ENCODE measurements around the gene ADGRA1.

ADGRA1 gene

DNA sequence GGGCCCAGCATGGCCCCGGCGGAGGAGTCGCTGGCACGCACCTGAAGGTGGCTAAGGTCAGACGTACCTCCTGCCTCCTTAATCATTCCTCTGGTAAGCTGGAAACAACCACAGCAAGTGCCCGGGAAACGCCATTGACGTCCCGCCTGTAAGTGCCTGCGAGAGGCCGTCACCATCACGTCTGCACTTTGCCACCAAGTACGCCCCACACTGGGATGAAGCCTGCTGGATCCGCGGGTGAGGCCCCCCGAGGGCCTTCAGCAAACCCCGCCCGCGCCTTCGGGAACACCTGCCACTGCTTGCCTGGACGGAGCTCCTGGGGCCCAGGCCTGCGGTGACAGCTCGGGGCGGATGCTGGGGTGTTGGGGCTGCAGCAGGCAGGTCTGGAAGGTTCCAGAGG is 12.5 kb downstream of the ADGRA1 start:
- ATAC-seq: no peak
- TF ChIP-seq TCF4 (CRISPR knock-in tag; IDR thresholded peaks at IDR 0.05; ENCODE audit: borderline replicate concordance): no peak
- no peak for TF ChIP-seq TOX (CRISPR knock-in tag; IDR thresholded peaks at IDR 0.05; ENCODE audit: borderline replicate concordance)
- no peak for TF ChIP-seq ZFP30 (CRISPR knock-in tag; IDR thresholded peaks at IDR 0.05)
- TF ChIP-seq CSDC2 (CRISPR knock-in tag; IDR thresholded peaks at IDR 0.05): no peak
- no peak for TF ChIP-seq ZNF8 (CRISPR knock-in tag; IDR thresholded peaks at IDR 0.05)
- TF ChIP-seq PPARA (CRISPR knock-in tag; IDR thresholded peaks at IDR 0.05; ENCODE audit: borderline replicate concordance): no peak
- TF ChIP-seq RARB (CRISPR knock-in tag; IDR thresholded peaks at IDR 0.05): no peak
- no peak for TF ChIP-seq ARNTL (CRISPR knock-in tag; IDR thresholded peaks at IDR 0.05; ENCODE audit: borderline replicate concordance, low read depth)
- TF ChIP-seq ISL1 (CRISPR knock-in tag; IDR thresholded peaks at IDR 0.05): no peak
- TF ChIP-seq ZNF565 (CRISPR knock-in tag; conservative IDR thresholded peaks at IDR 0.05; ENCODE audit: low read depth): no peak
- no peak for TF ChIP-seq ZFP3 (CRISPR knock-in tag; IDR thresholded peaks at IDR 0.05)
- TF ChIP-seq BACH2 (CRISPR knock-in tag; IDR thresholded peaks at IDR 0.05; ENCODE audit: borderline replicate concordance): no peak
- no peak for TF ChIP-seq CREB5 (CRISPR knock-in tag; IDR thresholded peaks at IDR 0.05; ENCODE audit: low read depth)

DNA sequence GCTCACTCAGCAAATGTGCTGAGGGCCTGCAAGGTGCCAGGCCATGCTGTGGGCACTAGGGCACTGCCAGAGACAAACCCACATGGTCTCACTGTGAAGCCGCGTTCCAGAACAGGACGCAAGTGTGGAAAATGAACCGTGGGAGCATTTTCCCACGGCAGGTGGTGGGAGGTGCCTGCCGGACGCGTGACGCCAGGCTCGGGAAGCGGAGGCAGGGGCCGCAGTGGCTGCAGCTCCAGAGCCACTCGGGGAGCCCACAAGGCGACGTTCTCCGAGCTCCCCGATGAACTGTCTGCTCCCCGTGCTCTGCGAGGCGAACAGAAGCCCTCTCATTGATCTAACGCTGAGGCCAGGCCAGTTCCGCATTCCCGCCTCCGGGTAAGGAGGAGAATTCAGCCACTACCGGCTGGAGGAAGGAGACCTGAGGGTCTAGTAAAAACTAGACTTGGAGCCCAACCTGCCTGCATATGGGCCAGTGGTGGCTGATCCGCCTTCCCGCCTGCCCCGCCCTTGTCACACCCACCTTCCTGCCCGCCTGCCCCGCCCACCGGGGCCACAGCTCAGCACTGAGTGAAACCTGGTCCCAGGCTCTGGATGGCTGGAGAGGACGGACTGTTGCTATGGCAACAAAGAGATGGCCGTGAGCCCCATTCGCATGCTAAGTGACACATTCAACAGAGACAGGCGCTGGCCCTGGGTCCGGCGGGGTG is 13.1 kb downstream of the ADGRA1 start:
- no peak for ATAC-seq
- TF ChIP-seq, protein P1, sequence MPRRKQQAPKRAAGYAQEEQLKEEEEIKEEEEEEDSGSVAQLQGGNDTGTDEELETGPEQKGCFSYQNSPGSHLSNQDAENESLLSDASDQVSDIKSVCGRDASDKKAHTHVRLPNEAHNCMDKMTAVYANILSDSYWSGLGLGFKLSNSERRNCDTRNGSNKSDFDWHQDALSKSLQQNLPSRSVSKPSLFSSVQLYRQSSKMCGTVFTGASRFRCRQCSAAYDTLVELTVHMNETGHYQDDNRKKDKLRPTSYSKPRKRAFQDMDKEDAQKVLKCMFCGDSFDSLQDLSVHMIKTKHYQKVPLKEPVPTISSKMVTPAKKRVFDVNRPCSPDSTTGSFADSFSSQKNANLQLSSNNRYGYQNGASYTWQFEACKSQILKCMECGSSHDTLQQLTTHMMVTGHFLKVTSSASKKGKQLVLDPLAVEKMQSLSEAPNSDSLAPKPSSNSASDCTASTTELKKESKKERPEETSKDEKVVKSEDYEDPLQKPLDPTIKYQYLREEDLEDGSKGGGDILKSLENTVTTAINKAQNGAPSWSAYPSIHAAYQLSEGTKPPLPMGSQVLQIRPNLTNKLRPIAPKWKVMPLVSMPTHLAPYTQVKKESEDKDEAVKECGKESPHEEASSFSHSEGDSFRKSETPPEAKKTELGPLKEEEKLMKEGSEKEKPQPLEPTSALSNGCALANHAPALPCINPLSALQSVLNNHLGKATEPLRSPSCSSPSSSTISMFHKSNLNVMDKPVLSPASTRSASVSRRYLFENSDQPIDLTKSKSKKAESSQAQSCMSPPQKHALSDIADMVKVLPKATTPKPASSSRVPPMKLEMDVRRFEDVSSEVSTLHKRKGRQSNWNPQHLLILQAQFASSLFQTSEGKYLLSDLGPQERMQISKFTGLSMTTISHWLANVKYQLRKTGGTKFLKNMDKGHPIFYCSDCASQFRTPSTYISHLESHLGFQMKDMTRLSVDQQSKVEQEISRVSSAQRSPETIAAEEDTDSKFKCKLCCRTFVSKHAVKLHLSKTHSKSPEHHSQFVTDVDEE (CRISPR knock-in tag; IDR thresholded peaks at IDR 0.05): no peak
- no peak for TF ChIP-seq ZNF70 (CRISPR knock-in tag; IDR thresholded peaks at IDR 0.05)
- no peak for TF ChIP-seq CSDC2 (CRISPR knock-in tag; IDR thresholded peaks at IDR 0.05)
- no peak for TF ChIP-seq CREB5 (CRISPR knock-in tag; IDR thresholded peaks at IDR 0.05; ENCODE audit: low read depth)
- no peak for TF ChIP-seq GLIS3 (CRISPR knock-in tag; IDR thresholded peaks at IDR 0.05)
- TF ChIP-seq ESRRG (CRISPR knock-in tag; IDR thresholded peaks at IDR 0.05): no peak
- no peak for TF ChIP-seq ZFP3 (CRISPR knock-in tag; IDR thresholded peaks at IDR 0.05)
- TF ChIP-seq ZNF8 (CRISPR knock-in tag; IDR thresholded peaks at IDR 0.05): no peak
- TF ChIP-seq CSRNP3 (CRISPR knock-in tag; IDR thresholded peaks at IDR 0.05): no peak
- TF ChIP-seq OSR1 (CRISPR knock-in tag; IDR thresholded peaks at IDR 0.05): no peak
- no peak for TF ChIP-seq ZNF565 (CRISPR knock-in tag; conservative IDR thresholded peaks at IDR 0.05; ENCODE audit: low read depth)

DNA sequence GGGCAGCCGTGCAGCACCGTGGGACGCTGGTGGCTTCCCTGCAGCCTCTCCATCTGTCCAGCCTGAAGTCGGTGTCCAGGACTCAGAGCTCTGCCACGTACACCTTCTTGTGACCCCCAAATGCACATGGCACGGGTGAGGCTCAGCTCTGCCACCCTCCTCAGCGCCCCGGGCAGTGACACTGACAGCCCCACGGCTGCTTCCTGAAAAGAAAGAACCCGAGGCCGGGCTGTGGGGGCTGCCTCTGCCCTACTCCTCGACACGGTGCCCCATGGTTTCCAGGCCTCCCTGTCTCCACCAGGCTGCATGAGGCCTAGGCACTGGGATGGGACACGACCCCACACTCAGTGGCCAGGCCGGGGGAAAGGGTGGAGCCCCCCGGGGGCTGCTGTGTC is 13.7 kb downstream of the ADGRA1 start:
- ATAC-seq: no peak
- TF ChIP-seq TCF4 (CRISPR knock-in tag; IDR thresholded peaks at IDR 0.05; ENCODE audit: borderline replicate concordance) (no peak), CSDC2 (CRISPR knock-in tag; IDR thresholded peaks at IDR 0.05) (no peak), ESRRG (CRISPR knock-in tag; IDR thresholded peaks at IDR 0.05) (no peak), POU6F1 (CRISPR knock-in tag; IDR thresholded peaks at IDR 0.05; ENCODE audit: borderline replicate concordance, low read depth) (no peak), PPARA (CRISPR knock-in tag; IDR thresholded peaks at IDR 0.05; ENCODE audit: borderline replicate concordance) (no peak), GLIS3 (CRISPR knock-in tag; IDR thresholded peaks at IDR 0.05) (no peak), PATZ1 (CRISPR knock-in tag; IDR thresholded peaks at IDR 0.05; ENCODE audit: borderline replicate concordance) (no peak), ISL1 (CRISPR knock-in tag; IDR thresholded peaks at IDR 0.05) (no peak), SNAI2 (CRISPR knock-in tag; IDR thresholded peaks at IDR 0.05) (no peak), ARNTL (CRISPR knock-in tag; IDR thresholded peaks at IDR 0.05; ENCODE audit: borderline replicate concordance, low read depth) (no peak), OSR1 (CRISPR knock-in tag; IDR thresholded peaks at IDR 0.05) (no peak), ZFP3 (CRISPR knock-in tag; IDR thresholded peaks at IDR 0.05) (no peak), BACH2 (CRISPR knock-in tag; IDR thresholded peaks at IDR 0.05; ENCODE audit: borderline replicate concordance) (no peak)
- TF ChIP-seq, protein P1 (CRISPR knock-in tag; IDR thresholded peaks at IDR 0.05): no peak
